Activated naive CD8-positive, alpha-beta T cell treated with anti-CD3 and anti-CD28 coated beads, Interleukin-2, amount 10 ng/mL, durations not matched to agents 7 days and 5 days (primary cell): Measurements from ENCODE around the gene SAMD14. TPM values are rescaled to one million over a fixed set of nuclear protein-coding genes. Genes with fewer than 3 reads are reported as not detected.
A peak's percentile ranks its signal among the peaks of the same experiment; 100 is the strongest.

ENCODE experiments used
- ATAC-seq: fragments of 150-1000 bp; cut with Tn5 transposase; one replicate; pipeline ENCODE4 v1.10.0; 2021; ENCODE audit warnings: low read depth, moderate library complexity
- POLR2A ChIA-PET: fragments of 350-600 bp; sonication (Branson Sonifier 250); formaldehyde crosslinking; loops from one replicate; lab custom pipeline; 2021; ENCODE audit warnings: antibody characterized with exemption; lab: Charles Lee
- DNase-seq: peaks from one replicate; pipeline ENCODE4 v3.0.0; 2021
- H3K27ac Mint-ChIP-seq: one replicate; pipeline ENCODE4 v1.8.0; 2022; ENCODE audit warnings: mild to moderate bottlenecking, mixed read lengths
- H3K27me3 Mint-ChIP-seq: one replicate; pipeline ENCODE4 v1.8.0; 2022; ENCODE audit warnings: mild to moderate bottlenecking, moderate library complexity, mixed read lengths
- H3K36me3 Mint-ChIP-seq: one replicate; pipeline ENCODE4 v1.8.0; 2021; ENCODE audit warnings: mild to moderate bottlenecking, mixed read lengths
- H3K4me1 Mint-ChIP-seq: one replicate; pipeline ENCODE4 v1.8.0; 2021; ENCODE audit warnings: mixed read lengths
- H3K4me3 Mint-ChIP-seq: one replicate; pipeline ENCODE4 v1.8.0; 2022; ENCODE audit warnings: mild to moderate bottlenecking, moderate library complexity, mixed read lengths
- H3K9me3 Mint-ChIP-seq: one replicate; pipeline ENCODE4 v1.8.0; 2021; ENCODE audit warnings: mixed read lengths
- total RNA-seq, 2 experiments: library from RNA; stranded (reverse); gene quantifications; one replicate each; pipeline ENCODE4 v1.2.3, GENCODE V29; 2021

SAMD14 gene
- total RNA-seq, 2 experiments from 2014 or later, result 0.11 to 0.19 TPM

DNA sequence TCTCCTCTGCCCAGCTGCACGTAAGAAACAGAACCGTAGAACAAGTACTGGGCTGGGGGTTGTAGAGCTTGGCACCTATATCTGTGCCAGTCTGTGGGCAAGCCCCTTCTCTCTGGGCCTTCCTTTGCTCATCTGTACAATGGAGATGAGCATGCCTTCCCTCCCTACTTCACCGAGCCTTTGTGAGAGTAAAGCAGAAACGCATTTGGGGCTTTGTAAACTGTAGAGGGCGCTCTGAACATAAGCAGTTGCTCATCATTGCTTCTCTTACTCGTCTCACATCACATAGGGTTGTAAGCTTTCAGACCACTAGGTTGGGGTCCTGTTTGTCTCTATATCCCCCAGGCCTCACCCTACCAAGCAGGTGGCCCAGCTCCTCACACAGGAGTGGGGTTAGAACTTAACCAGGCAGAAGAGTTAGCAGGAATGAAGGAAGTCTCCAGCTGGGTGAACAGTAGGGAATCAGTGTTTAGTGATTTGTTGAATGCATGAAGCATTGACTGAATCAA lies 15.1 kb downstream of the SAMD14 start:
- POLR2A ChIA-PET, result interaction anchor here (1.4 kb wide), 1 partner anchor 16 kb away, joined by 3 read pairs; no protein-coding TSS in a partner anchor
- no peaks in the 10 kb centered on the region for H3K36me3 Mint-ChIP-seq
- no peak overlapping the region for H3K27ac Mint-ChIP-seq
- no peak for DNase-seq
- H3K4me1 Mint-ChIP-seq, result peaks cover 12% of the 10 kb centered on the region
- peak; percentile 57 for ATAC-seq
- no peak overlapping the region for H3K4me3 Mint-ChIP-seq
- peaks cover 37% of the 10 kb centered on the region for H3K27me3 Mint-ChIP-seq
- no peaks in the 10 kb centered on the region for H3K9me3 Mint-ChIP-seq

DNA sequence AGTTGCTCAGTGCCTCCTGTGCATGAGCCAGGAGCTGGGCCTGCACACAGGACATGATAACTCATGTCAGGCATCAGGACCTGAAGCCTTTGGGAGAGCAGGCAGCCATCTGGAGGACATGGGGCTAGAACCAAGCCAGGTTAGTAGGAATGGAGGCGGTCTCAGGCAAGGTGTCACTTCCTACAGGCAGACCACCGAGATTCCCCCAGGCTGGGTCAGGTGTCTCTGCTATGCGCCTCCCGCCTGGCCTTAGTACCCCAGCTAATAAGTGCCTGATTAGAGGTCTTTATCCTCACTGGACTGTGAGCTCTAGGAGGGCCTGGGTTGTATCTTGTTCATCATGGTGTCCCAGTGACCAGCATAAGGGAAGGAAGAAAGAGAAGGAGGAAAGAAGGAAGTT lies 15.6 kb downstream of the SAMD14 start:
- H3K4me1 Mint-ChIP-seq, result peaks cover 12% of the 10 kb centered on the region
- DNase-seq (no peak), ATAC-seq (no peak)
- H3K36me3 Mint-ChIP-seq, result no peaks in the 10 kb centered on the region
- H3K9me3 Mint-ChIP-seq, result no peaks in the 10 kb centered on the region
- no peak overlapping the region for H3K4me3 Mint-ChIP-seq
- H3K27me3 Mint-ChIP-seq, result peaks cover 32% of the 10 kb centered on the region
- POLR2A ChIA-PET, result interaction anchor here (1.3 to 1.4 kb wide), 2 partner anchors 17 to 20 kb away, joined by 3 read pairs; partner anchors contain the start of gene PDK2
- no peak overlapping the region for H3K27ac Mint-ChIP-seq

DNA sequence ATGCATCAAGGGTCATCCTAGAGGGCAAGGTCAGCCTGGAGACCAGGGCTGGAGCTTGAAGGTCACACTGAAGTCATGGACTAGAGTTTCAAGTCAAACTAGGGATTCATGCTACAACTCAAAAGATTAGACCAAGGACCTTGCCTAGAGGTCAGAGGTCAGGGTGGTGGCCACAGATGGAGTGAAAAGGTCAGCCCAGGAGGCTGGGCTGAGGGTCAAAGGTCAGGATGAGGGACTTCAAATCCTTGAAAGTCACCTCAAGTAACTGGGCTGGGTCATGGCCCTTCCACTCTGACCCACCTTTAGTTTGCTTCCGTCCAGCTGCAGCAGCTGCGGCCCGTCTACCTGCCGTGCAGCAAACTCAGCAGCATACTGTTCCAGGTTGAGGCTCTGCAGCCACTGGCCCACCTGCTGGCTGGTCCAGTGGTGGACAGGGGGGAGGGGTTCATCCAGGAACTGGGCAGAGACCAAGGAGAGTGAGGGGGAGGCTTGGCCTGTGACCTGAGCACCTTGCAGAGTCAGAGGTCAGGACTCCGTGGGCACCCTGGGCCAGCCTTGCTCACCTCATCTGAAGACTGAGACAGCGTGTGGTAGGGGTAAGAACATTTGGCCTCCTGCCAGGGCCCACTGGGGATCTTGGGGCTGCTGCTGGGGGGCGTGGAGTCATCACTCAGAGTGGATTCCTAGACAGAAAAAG lies 16.2 kb downstream of the SAMD14 start:
- no peaks in the 10 kb centered on the region for H3K36me3 Mint-ChIP-seq
- H3K9me3 Mint-ChIP-seq, result no peaks in the 10 kb centered on the region
- H3K4me3 Mint-ChIP-seq, result no peak overlapping the region
- H3K27ac Mint-ChIP-seq, result no peak overlapping the region
- DNase-seq (no peak), ATAC-seq (no peak)
- H3K4me1 Mint-ChIP-seq, result peaks cover 12% of the 10 kb centered on the region
- peaks cover 28% of the 10 kb centered on the region for H3K27me3 Mint-ChIP-seq
- POLR2A ChIA-PET, result interaction anchor here (1.3 to 1.4 kb wide), 2 partner anchors 18 to 19 kb away, joined by 3 read pairs; partner anchors contain the start of gene PDK2

DNA sequence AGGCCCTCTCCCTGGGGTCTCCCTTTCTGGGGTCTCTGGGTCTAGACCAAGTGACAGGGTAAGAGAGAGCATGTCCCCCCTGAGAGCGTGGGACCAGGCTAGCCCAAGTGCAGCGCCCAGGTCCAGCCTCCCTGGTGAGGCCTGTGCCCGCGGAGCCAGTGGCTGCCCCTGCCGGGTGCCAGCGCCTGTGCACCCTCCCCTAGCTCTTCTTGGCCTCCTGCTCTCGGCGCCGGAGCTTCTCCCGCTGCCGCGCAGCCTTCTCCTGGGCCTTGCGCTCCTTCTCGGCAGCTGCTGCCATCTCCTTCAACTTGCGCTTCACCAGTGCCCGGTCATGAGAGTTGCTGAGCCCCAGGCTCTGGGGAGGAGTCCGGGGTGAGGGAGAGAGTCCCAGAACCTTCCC lies 17.3 kb downstream of the SAMD14 start:
- H3K27ac Mint-ChIP-seq, result no peak overlapping the region
- H3K36me3 Mint-ChIP-seq, result no peaks in the 10 kb centered on the region
- H3K27me3 Mint-ChIP-seq, result peaks cover 21% of the 10 kb centered on the region
- DNase-seq (no peak), ATAC-seq (no peak)
- H3K4me3 Mint-ChIP-seq, result no peak overlapping the region
- peaks cover 10% of the 10 kb centered on the region for H3K4me1 Mint-ChIP-seq
- H3K9me3 Mint-ChIP-seq, result no peaks in the 10 kb centered on the region
- POLR2A ChIA-PET, result no interaction called here

DNA sequence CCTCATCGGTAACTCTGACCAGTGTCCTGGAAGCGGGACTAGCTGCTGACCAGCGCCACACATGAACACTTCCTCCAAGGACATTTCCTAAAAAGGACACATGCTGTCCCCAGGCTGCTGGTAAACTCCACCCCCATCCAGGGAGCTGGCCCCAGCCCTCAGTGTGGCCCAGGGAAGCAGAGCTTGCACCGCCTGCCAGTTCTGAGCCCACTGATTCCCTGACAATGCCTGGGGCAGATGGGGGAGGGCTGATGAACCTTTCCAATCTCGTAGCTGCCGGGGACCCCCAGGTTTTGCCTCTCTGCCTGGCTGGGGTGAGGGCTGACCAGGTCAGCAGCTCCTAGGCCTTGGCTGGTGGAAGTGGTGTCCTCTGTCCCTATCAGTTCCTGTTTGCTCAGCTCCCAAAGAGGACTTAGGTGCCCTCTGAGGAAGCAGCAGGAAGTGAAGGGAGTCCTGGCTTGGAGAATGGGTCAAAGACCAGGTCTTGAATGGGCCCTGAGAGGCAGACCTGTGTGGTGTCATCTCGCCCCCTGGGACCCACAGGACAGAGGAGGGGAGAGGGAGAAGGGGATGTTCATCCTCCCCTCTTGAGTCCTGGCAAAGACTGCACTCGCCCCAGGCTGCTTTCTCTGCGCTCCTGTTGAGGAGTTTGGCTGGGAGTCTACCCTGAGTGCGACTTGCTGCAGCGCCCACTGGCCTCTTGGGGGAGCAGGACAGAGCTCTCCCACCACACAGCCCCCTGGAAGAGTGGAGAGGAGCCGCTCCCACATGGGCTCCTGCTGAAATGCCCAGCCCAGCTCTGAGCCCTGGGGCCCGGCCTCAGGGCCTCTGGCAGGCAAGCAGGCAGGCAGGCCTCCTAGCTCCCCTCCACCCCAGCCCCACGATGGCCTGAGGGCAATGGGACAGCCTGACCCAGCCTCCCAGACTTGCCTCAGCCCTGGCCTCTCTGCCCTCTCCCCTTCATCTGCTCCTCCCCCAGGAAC lies 18.0 kb downstream of the SAMD14 start:
- H3K4me1 Mint-ChIP-seq, result peaks cover 10% of the 10 kb centered on the region
- ATAC-seq (no peak), DNase-seq (no peak)
- H3K9me3 Mint-ChIP-seq, result no peaks in the 10 kb centered on the region
- H3K27me3 Mint-ChIP-seq, result peaks cover 16% of the 10 kb centered on the region
- H3K27ac Mint-ChIP-seq, result no peak overlapping the region
- H3K4me3 Mint-ChIP-seq, result no peak overlapping the region
- H3K36me3 Mint-ChIP-seq, result no peaks in the 10 kb centered on the region
- POLR2A ChIA-PET, result no interaction called here

DNA sequence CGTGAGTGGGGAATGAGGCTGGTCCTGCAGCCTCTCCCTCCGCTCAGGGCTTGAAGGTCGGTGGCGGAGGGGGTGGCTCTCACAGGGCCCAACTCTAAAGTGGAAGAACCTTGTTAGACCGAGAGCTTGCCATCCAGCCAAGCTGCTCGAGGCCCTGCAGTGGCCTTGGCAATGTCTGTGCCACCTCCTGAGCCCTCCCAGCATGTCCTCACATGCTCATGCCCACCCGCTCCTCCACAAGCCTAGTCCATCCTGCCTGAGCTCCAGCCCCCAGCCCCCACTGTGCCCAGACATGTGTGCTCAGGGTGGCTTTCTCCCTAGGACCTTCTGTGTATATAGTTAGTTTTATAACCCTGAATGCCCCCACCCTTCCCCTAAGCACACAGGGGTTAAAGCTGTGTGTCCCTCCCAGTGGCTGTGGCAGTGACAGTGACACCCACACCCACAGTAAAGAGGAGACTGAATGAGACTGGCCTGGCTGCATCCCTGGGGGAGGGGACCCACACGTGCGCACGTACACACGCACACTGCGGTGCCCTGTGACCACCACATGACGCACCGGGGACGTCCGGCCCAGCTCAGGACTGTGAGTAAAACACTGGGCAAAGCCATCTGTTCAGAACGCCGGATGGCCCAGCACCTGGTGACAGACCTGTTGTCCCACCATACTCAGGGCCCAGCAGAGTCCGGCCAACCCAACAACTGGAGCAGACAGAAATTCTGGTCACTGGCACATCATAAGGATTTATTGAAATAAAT lies 19.2 kb downstream of the SAMD14 start:
- Mint-ChIP-seq H3K9me3 (no peaks in the 10 kb centered on the region), H3K27ac (no peak overlapping the region), H3K36me3 (no peaks in the 10 kb centered on the region), H3K4me1 (peaks cover 6% of the 10 kb centered on the region), H3K4me3 (no peak overlapping the region), H3K27me3 (peaks cover 6% of the 10 kb centered on the region)
- no peak for DNase-seq
- POLR2A ChIA-PET, result no interaction called here
- ATAC-seq, result no peak

DNA sequence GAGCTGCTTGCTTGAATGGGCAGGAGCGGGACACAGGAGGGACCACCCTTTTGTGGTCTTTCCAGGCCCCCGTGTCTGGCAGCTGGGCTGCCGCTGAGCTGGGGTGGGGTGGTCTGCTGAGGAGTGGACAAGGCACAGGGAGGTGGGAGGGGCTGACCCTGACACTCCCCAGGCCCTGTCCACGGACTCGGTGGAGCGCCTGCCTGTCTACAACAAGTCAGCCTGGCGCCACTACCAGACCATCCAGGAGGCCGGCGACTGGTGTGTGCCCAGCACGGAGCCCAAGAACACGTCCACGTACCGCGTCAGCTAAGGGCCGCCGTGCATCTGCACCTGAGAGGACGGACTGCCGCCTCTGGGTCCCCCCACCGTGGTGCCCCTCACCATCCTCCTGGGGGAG lies 20.2 kb downstream of the SAMD14 start:
- H3K4me1 Mint-ChIP-seq, result peaks cover under 1% of the 10 kb centered on the region

DNA sequence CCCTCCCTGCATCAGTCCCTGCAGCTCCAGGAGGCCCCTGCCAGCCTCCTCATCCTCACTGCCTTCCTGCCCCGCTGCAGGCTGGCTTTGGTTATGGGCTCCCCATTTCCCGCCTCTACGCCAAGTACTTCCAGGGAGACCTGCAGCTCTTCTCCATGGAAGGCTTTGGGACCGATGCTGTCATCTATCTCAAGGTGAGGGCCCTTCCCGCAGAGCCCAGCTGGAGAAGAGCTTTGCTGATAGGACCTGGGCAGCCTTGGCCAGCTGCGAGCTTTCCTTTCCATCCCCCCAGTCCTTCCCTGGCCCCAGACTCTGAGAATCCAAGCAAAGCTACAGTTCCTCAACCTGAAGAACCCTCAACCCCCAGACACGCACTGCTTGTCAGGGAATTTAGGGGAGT lies 20.8 kb downstream of the SAMD14 start:
- no peak for ATAC-seq
- H3K4me1 Mint-ChIP-seq, result no peaks in the 10 kb centered on the region

More for the DNA sequence above, 20.2 kb downstream of the SAMD14 start:
- H3K9me3 Mint-ChIP-seq, result no peaks in the 10 kb centered on the region
- no peak for ATAC-seq
- H3K4me3 Mint-ChIP-seq, result no peak overlapping the region
- no peak overlapping the region for H3K27ac Mint-ChIP-seq
- no peak for DNase-seq
- no peaks in the 10 kb centered on the region for H3K27me3 Mint-ChIP-seq
- POLR2A ChIA-PET, result no interaction called here
- H3K36me3 Mint-ChIP-seq, result no peaks in the 10 kb centered on the region

DNA sequence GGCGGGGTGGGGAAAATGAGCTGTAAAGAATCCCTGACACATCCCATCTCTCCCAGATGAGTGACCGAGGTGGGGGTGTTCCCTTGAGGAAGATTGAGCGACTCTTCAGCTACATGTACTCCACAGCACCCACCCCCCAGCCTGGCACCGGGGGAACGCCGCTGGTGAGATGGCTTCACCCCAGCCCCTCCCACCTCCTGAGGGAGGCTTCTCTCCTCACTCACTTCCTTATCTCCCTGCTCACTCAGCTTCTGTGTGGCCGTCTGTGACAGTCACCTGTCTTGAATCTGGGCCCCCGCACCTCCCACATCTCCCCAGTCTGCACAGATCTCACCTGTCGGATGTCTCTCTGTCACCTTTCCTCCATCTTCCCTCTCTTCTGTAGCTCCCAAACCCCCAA lies 21.4 kb downstream of the SAMD14 start:
- H3K4me3 Mint-ChIP-seq, result no peak overlapping the region
- POLR2A ChIA-PET, result interaction anchor here (0.6 kb wide), 1 partner anchor 179 kb away, joined by 4 read pairs; no protein-coding TSS in a partner anchor
- ATAC-seq, result no peak
- H3K36me3 Mint-ChIP-seq, result no peaks in the 10 kb centered on the region
- H3K4me1 Mint-ChIP-seq, result no peaks in the 10 kb centered on the region
- no peak overlapping the region for H3K27ac Mint-ChIP-seq
- no peaks in the 10 kb centered on the region for H3K27me3 Mint-ChIP-seq
- no peak for DNase-seq
- no peaks in the 10 kb centered on the region for H3K9me3 Mint-ChIP-seq

More for the DNA sequence above, 20.8 kb downstream of the SAMD14 start:
- DNase-seq, result no peak
- POLR2A ChIA-PET, result interaction anchor here (0.6 kb wide), 1 partner anchor 178 kb away, joined by 4 read pairs; no protein-coding TSS in a partner anchor
- Mint-ChIP-seq H3K9me3 (no peaks in the 10 kb centered on the region), H3K36me3 (no peaks in the 10 kb centered on the region), H3K27ac (no peak overlapping the region), H3K4me3 (no peak overlapping the region), H3K27me3 (no peaks in the 10 kb centered on the region)

DNA sequence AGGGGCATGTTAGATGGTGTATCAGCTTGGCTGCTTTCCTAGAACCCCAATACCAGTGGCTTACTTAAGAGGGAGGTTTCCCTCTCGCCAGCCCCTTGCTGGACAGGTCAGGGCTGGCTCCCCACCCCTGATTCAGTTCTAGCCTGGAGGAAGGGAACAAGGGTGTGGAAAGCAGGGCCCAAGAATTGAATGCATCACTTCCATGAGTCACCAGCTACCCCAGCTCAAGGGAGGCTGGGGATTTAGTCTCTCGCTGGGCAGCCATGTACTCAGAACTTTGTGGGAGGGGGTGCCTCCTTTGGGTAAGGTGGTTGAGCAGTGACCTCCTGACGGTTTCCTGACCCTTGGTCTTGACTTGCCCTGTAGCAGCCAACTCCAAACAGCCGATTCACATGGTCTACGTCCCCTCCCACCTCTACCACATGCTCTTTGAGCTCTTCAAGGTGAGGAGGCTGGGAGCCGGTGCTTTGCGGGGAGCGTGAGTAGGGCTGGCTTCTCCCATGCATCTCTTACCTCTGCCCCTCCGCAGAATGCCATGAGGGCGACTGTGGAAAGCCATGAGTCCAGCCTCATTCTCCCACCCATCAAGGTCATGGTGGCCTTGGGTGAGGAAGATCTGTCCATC lies 22.1 kb downstream of the SAMD14 start:
- H3K36me3 Mint-ChIP-seq, result no peaks in the 10 kb centered on the region
- ATAC-seq (no peak), DNase-seq (no peak)
- H3K9me3 Mint-ChIP-seq, result no peaks in the 10 kb centered on the region
- POLR2A ChIA-PET, result no interaction called here
- no peaks in the 10 kb centered on the region for H3K27me3 Mint-ChIP-seq
- H3K27ac Mint-ChIP-seq, result no peak overlapping the region
- H3K4me1 Mint-ChIP-seq, result no peaks in the 10 kb centered on the region
- no peak overlapping the region for H3K4me3 Mint-ChIP-seq

DNA sequence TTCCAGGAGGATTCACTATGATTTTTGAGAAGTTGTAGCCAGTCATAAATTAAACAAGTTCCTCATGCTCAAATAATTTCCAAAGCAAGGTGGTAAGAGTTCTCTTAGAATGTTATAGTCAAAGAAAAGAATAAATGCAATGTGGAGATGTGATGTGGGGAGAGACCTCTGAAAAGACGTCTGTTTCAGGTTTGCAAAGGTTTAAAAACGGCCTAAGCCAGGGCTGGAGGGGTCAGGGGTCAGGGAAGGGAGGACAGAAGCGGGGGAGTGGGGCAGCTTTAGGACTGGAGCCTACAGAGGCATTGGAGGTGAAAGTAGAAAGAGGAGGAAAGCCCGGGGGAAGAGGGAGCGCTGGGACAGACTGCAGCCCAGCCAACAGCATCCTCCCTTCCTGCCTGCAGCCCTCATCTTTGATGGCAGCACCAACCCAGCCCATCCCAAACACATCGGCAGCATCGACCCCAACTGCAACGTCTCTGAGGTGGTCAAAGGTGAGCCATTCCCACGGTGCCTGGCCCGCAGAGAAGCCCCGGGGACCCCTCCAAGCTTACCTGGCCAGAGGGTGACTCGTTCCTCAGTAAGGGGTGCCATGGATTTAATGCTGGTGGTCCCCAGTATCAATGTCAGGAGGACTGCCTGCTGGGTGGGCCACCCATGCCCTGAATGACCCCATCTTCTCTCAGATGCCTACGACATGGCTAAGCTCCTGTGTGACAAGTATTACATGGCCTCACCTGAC lies 23.4 kb downstream of the SAMD14 start:
- ATAC-seq (no peak), DNase-seq (no peak)
- Mint-ChIP-seq H3K4me3 (no peak overlapping the region), H3K36me3 (no peaks in the 10 kb centered on the region), H3K27ac (no peak overlapping the region), H3K27me3 (no peaks in the 10 kb centered on the region), H3K9me3 (no peaks in the 10 kb centered on the region), H3K4me1 (no peaks in the 10 kb centered on the region)
- POLR2A ChIA-PET, result no interaction called here

DNA sequence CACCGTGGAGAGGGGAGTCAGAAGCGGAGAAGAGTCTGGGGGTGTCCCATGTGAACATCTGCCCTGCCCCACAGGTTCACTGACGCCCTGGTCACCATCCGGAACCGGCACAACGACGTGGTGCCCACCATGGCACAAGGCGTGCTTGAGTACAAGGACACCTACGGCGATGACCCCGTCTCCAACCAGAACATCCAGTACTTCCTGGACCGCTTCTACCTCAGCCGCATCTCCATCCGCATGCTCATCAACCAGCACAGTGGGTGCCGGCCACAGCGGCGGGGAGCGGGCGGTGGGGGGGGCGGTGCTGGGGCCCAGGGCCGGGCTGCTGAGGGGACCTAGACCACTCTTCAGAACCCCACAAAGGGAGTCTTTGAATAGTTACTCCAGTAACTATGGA lies 24.1 kb downstream of the SAMD14 start:
- POLR2A ChIA-PET, result no interaction called here
- no peaks in the 10 kb centered on the region for H3K36me3 Mint-ChIP-seq
- no peak for ATAC-seq

More for the DNA sequence above, 24.1 kb downstream of the SAMD14 start:
- Mint-ChIP-seq H3K9me3 (no peaks in the 10 kb centered on the region), H3K27me3 (no peaks in the 10 kb centered on the region), H3K4me1 (no peaks in the 10 kb centered on the region), H3K27ac (no peak overlapping the region), H3K4me3 (no peak overlapping the region)
- no peak for DNase-seq
